DOHH2 (cell line): ENCODE results near the gene SDS.

Source experiments
- EZH2phosphoT487 ChIP-seq: fragments of 200-600 bp; sonication (generic); IDR thresholded peaks from 2 replicates; pipeline ENCODE4 v1.6.1; 2017; ENCODE audit warnings: borderline replicate concordance, mild to moderate bottlenecking, antibody characterized with exemption, low read length, moderate library complexity, mixed read lengths
- TF ChIP-seq, protein P1 (sequence below): fragments of 200-600 bp; sonication (generic); IDR thresholded peaks from one replicate; pipeline ENCODE4 v1.5.1; 2014; ENCODE audit warnings: antibody characterized with exemption, mild to moderate bottlenecking, low read depth, low read length; ENCODE audit not compliant: poor library complexity, severe bottlenecking

DNA sequence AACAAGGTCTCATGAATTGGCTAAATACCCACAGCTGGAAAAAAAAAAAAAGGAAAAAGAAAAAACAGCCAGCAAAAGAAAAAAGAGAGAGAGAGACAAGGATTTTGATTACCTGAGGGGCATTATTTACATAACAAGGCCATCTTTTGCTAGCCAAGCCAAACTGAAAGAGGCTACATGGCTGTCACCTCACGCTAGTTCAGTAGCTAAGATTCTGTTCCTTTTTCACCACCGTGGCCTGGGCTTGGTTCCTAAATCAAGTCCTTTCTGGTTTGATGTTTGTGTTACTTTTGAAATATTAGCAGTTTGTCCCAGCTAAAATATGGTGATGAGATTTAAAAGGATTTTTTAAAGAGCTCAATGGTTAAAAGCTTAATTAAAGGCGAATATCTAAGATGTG is 2.0 kb upstream of the SDS start:
- TF ChIP-seq, protein P1, sequence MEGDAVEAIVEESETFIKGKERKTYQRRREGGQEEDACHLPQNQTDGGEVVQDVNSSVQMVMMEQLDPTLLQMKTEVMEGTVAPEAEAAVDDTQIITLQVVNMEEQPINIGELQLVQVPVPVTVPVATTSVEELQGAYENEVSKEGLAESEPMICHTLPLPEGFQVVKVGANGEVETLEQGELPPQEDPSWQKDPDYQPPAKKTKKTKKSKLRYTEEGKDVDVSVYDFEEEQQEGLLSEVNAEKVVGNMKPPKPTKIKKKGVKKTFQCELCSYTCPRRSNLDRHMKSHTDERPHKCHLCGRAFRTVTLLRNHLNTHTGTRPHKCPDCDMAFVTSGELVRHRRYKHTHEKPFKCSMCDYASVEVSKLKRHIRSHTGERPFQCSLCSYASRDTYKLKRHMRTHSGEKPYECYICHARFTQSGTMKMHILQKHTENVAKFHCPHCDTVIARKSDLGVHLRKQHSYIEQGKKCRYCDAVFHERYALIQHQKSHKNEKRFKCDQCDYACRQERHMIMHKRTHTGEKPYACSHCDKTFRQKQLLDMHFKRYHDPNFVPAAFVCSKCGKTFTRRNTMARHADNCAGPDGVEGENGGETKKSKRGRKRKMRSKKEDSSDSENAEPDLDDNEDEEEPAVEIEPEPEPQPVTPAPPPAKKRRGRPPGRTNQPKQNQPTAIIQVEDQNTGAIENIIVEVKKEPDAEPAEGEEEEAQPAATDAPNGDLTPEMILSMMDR, result no peak
- no peak for TF ChIP-seq EZH2phosphoT487
